GM19240 (cell line): ENCODE results near the gene EWSR1.
A peak's percentile ranks its signal among the peaks of the same experiment; 100 is the strongest.
"Not testable (repeated sequence)": the region's sequence is repeated elsewhere in the genome, so short reads cannot be mapped to it uniquely, and the experiment has no call there.

Source experiments
- DNase-seq: peaks from one replicate; pipeline ENCODE4 v3.0.0; 2011; ENCODE audit warnings: low spot score; ENCODE audit not compliant: insufficient read length

Gene EWSR1

GRCh38 chr22:29245626-29246385 lies 22.3 kb upstream of the EWSR1 start:
- DNase-seq: peak; percentile 76

DNA sequence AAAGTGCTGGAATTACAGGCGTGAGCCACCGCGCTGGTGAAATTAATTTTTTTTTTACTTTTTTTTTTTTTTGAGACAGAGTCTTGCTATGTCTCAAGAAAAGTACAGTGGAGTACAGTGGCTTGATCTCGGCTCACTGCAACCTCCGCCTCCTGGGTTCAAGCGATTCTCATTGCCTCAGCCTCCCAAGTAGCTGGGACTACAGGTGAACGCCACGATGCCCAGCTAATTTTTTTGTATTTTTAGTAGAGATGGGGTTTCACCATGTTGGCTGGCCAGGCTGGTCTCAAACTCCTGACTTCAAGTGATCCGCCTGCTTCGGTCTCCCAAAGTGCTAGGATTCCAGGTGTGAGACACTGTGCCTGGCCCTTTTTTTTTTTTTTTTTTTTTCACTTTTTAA lies 20.2 kb upstream of the EWSR1 start:
- not testable (repeated sequence) for DNase-seq

- no peak for DNase-seq
These were observed 16.8 kb upstream of the EWSR1 start for GRCh38 chr22:29251265-29251664.

- DNase-seq: no peak
These were observed 15.8 kb upstream of the EWSR1 start for GRCh38 chr22:29251981-29252911.

GRCh38 chr22:29253561-29254285 lies 14.3 kb upstream of the EWSR1 start:
- no peak for DNase-seq

GRCh38 chr22:29254286-29254660 lies 13.8 kb upstream of the EWSR1 start:
- no peak for DNase-seq

DNA sequence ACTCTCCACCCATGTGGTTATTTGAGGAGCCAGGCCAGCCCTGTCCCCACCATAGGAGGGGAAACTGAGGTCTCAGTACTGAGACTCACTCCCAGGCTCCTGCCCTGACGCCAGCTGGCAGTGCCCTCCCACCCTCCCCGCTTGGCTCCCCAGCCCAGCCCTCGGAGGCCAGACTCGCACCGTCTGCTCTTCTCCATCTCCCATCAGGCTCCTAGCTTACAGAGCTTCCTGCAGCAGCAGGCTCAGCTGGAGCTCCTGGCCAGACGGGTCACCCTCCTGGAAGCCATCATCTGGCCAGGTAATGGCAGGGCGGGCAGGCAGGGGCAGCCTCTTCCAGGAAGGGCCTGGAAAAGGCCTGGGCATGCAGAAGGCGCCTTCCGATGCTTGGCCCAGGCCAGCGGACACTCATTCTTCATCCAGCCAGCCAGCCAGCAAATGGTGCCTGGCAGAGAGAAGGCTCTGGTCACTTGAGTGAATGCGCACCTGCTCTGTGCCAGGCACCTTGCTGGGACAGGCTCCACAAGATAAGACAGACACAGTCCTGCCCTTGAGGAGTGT lies 12.9 kb upstream of the EWSR1 start:
- no peak for DNase-seq

DNA sequence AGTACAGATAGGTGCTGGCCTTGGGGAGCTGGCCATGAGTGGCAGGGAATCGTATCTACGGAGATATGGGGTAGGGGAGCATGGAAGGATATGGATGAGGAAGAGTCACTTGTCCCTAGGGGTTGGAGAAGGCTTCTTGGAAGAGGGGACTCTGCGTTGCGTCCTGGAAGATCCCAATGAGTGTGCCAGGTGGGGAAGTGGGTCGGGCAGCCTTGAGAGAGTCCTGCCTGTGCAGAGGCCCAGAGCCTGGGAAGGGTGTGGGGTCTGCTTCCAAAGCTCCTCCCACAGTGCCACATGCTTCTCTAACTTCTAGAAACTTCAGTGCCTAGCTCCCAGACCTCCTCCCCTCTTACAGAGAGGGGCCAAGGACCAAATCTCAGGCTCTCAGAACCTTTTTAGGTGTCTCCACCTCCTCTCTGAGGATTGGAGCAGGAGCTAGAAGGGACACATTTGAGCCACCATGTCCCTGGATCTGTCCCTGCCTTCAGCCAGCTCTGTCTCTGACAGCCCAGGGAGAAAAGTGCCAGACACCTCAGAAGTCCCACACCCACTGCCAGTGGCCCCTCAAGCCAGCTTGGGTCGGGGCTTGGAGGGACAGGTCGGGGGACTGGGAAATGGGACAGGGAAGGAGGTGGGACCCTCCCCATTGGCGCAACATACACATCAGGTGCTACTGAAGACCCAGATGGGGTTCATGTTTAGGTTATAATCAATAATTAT lies 11.3 kb upstream of the EWSR1 start:
- DNase-seq: no peak

DNA sequence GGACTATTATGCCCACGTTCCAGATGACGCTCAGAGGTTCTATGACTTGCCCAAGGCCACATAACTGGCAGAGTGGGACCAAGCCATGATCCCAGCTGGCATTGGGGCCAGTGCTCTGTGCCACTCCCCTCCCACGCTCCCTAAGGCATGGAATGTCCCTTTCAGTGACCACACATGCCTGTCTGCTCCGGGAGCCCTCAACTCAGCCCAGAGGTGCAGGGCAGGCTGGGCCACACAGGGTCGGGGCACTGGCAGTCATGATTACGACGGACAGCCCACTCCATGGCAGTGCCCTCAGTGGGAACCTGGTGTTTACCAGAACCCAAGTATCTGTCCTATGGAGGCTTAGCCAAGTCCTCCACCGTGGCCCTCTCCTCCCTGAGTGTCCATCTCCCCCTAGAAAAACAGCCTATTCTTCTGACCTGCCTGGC lies 10.3 kb upstream of the EWSR1 start:
- no peak for DNase-seq

GRCh38 chr22:29258407-29259252 lies 9.4 kb upstream of the EWSR1 start:
- DNase-seq: no peak

GRCh38 chr22:29259253-29259899 lies 8.7 kb upstream of the EWSR1 start:
- no peak for DNase-seq

GRCh38 chr22:29260031-29260560 lies 8.0 kb upstream of the EWSR1 start:
- no peak for DNase-seq

- DNase-seq: no peak
These were observed 7.3 kb upstream of the EWSR1 start for GRCh38 chr22:29260601-29261315.

DNA sequence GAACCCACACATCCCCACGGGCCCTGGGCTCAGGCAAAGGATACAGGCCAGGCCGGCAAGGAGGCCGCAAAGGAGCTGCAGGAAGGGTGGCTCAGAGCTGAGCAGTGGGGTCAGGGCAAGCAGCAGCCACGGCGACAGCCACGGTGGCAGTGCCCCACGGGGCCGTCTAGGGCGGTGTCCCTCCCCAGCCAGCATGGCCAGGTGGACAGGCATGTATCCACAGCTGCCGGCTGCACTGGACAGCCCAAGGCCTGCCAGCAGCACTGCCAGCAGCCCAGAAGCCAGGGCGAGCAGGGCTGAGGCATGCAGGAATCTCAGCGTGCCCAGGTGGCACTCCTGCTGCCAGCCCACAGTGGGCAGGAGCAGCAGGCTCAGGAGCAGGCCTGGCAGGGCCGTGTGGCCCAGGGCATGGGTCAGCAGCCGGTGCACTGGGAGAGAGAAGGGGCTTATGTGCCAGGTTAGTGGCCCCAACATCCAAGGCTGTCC lies 4.2 kb upstream of the EWSR1 start:
- DNase-seq: no peak

GRCh38 chr22:29265305-29265704 lies 2.8 kb upstream of the EWSR1 start:
- no peak for DNase-seq

GRCh38 chr22:29265929-29266328 lies 2.1 kb upstream of the EWSR1 start:
- no peak for DNase-seq

DNA sequence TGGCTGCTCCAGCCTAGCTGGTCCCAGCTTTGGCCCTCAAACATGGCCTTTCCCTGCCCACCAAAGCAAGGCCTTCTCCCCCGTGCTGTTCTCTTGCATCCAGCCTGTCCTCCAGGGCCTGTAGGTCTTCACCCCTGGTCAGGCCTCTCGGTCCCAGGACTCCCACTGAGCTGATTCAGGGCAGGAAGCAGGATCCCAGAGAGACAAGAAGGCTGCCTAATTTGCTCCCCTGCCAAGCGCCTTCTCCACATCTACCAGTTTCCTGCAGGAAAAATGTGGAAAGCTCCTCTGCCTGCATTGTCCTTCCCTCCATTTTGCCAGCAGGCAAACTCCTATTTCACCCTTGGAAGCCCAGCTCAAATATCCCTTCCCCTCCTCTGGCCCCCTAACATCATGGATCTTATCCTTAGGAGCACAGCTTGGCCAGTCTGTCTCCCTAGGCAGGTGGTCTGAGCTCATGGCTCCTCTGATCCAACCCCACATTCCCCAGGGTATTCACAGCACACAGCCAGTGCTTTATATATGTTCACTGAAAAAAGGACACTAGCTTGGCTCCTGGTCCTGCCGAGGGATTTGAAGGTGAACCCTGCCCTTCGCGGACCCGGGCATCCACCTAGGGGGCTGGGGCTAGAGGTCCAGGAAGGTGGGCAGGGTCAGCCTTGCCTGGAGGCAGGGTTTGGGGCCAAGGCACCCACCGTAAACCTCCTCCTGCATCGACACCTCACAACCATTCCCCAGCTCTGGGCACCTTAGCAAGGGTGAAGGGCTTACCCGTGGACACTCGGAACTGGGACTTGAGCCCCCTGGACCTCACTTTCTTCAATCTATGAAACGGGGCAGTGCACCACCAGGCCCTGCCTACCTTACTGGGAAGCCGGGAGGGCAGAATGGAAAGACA lies 1.3 kb upstream of the EWSR1 start:
- DNase-seq: no peak
